ENCODE data around the gene LINC00305.

The LINC00305 gene

GRCh38 chr18:64100116-64100922, 48.6 kb downstream of the LINC00305 start:
- no peaks in the 10 kb centered on the region for H3K9me3 ChIP-seq (ENCODE audit: low read length)
- H3K36me3 ChIP-seq (ENCODE audit: insufficient read depth, low read length): no peaks in the 10 kb centered on the region
- H3K27me3 ChIP-seq (ENCODE audit: insufficient read depth, low read length): no peaks in the 10 kb centered on the region
- no peaks in the 10 kb centered on the region for H3K4me1 ChIP-seq (ENCODE audit: insufficient read depth, low read length)
- no peak overlapping the region for H3K4me3 ChIP-seq (ENCODE audit: low read length)
- H2AFZ ChIP-seq (ENCODE audit: low read depth, low read length): no peak overlapping the region

DNA sequence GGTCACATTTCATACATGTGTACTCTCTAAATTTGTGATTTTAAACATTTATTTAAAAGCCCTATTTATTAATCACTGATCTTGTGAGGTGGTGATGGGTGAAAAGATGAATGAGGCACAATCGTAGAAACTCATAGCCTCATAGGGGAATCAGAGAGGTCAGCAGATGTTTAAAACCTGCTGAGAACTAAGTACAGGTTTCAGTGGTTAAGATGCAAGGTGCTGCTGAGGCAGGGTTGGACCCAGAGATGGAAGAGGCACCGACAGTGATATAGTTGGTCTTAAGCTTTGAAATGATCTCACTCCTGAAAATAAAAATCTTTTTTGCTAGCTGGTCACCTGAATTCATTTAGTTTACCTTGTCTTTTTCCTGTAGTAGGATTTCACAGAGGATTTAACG, 49.6 kb downstream of the LINC00305 start:
- H3K9me3 ChIP-seq (ENCODE audit: low read length): no peaks in the 10 kb centered on the region
- no peak overlapping the region for H3K4me3 ChIP-seq (ENCODE audit: low read length)
- H3K36me3 ChIP-seq (ENCODE audit: insufficient read depth, low read length): no peaks in the 10 kb centered on the region
- no peaks in the 10 kb centered on the region for H3K27me3 ChIP-seq (ENCODE audit: insufficient read depth, low read length)
- no peak overlapping the region for H2AFZ ChIP-seq (ENCODE audit: low read depth, low read length)
- no peaks in the 10 kb centered on the region for H3K4me1 ChIP-seq (ENCODE audit: insufficient read depth, low read length)

DNA sequence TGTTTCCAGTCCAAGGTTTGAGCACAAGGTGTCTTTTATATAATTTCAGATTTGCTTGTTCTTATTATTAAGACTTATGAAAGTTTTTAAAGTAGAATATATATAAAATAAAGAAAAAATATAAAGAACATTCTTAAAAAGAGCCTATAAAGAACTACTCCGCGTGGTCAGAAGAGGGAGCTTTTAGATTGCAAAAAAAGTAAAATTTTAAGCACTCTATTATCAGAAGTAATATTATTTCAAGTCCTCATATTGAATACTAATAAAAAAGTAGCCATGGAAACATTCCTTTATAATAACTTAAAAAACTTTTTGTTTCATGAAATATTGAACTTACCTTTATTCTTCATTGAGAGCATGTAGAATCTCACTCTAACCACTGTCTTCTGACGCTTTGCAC, 51.4 kb downstream of the LINC00305 start:
- H3K4me3 ChIP-seq (ENCODE audit: low read length): no peak overlapping the region
- no peaks in the 10 kb centered on the region for H3K27me3 ChIP-seq (ENCODE audit: insufficient read depth, low read length)
- H3K9me3 ChIP-seq (ENCODE audit: low read length): no peaks in the 10 kb centered on the region
- H3K4me1 ChIP-seq (ENCODE audit: insufficient read depth, low read length): no peaks in the 10 kb centered on the region
- no peaks in the 10 kb centered on the region for H3K36me3 ChIP-seq (ENCODE audit: insufficient read depth, low read length)
- H2AFZ ChIP-seq (ENCODE audit: low read depth, low read length): no peak overlapping the region

- Histone ChIP-seq H3K4me3 (ENCODE audit: low read length) (no peak overlapping the region), H3K4me1 (ENCODE audit: insufficient read depth, low read length) (no peaks in the 10 kb centered on the region), H3K9me3 (ENCODE audit: low read length) (no peaks in the 10 kb centered on the region), H3K36me3 (ENCODE audit: insufficient read depth, low read length) (no peaks in the 10 kb centered on the region), H2AFZ (ENCODE audit: low read depth, low read length) (no peak overlapping the region), H3K27me3 (ENCODE audit: insufficient read depth, low read length) (no peaks in the 10 kb centered on the region)
Measured at GRCh38 chr18:64095056-64095455, 53.8 kb downstream of the LINC00305 start.

DNA sequence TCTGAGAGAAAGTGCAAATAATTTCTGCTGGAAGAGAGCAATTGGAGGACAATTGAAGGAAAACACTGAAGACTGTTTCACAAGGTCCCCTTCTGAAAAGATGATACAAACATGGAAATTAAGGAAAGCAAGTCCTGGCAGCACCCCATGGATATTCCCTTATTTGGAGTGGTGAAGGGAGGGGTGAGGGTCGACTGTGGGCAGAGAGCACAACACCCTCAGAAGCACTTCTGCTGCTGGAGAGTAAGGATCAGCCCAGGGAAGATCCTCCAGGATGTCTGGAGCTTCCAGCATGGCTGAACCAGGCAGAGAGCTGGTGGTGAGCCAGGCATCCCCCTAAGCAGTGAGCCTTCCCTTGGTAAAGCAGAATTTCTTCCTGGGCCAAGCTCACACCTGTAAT, 54.7 kb downstream of the LINC00305 start:
- no peak overlapping the region for H3K4me3 ChIP-seq (ENCODE audit: low read length)
- H2AFZ ChIP-seq (ENCODE audit: low read depth, low read length): no peak overlapping the region
- H3K27me3 ChIP-seq (ENCODE audit: insufficient read depth, low read length): no peaks in the 10 kb centered on the region
- H3K36me3 ChIP-seq (ENCODE audit: insufficient read depth, low read length): no peaks in the 10 kb centered on the region
- no peaks in the 10 kb centered on the region for H3K4me1 ChIP-seq (ENCODE audit: insufficient read depth, low read length)
- H3K9me3 ChIP-seq (ENCODE audit: low read length): no peaks in the 10 kb centered on the region

GRCh38 chr18:64091526-64091925, 57.4 kb downstream of the LINC00305 start:
- H2AFZ ChIP-seq (ENCODE audit: low read depth, low read length): no peak overlapping the region
- no peaks in the 10 kb centered on the region for H3K4me1 ChIP-seq (ENCODE audit: insufficient read depth, low read length)
- no peak overlapping the region for H3K4me3 ChIP-seq (ENCODE audit: low read length)
- no peaks in the 10 kb centered on the region for H3K36me3 ChIP-seq (ENCODE audit: insufficient read depth, low read length)
- H3K9me3 ChIP-seq (ENCODE audit: low read length): no peaks in the 10 kb centered on the region
- H3K27me3 ChIP-seq (ENCODE audit: insufficient read depth, low read length): no peaks in the 10 kb centered on the region

DNA sequence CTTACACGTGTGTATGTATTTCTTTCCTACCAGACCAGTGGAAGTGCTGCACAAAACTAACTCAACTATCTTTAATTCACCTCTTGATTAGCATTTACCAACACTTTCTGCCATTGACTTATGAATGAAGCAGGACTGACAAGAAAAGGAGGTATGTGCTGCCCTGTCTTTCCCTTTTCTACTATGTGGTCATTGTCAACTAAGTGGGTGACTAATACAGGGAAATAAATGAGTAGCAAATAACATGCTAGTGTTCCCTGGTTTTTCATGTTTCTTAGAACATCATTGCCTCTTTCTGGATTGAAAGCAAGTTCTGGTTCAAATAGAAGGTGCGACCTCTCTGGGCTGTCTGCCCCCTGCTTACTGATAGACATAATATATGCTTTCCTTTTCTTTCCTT, 58.0 kb downstream of the LINC00305 start:
- Histone ChIP-seq H3K4me1 (ENCODE audit: insufficient read depth, low read length) (no peaks in the 10 kb centered on the region), H3K36me3 (ENCODE audit: insufficient read depth, low read length) (no peaks in the 10 kb centered on the region), H2AFZ (ENCODE audit: low read depth, low read length) (no peak overlapping the region), H3K9me3 (ENCODE audit: low read length) (no peaks in the 10 kb centered on the region), H3K27me3 (ENCODE audit: insufficient read depth, low read length) (no peaks in the 10 kb centered on the region), H3K4me3 (ENCODE audit: low read length) (no peak overlapping the region)

DNA sequence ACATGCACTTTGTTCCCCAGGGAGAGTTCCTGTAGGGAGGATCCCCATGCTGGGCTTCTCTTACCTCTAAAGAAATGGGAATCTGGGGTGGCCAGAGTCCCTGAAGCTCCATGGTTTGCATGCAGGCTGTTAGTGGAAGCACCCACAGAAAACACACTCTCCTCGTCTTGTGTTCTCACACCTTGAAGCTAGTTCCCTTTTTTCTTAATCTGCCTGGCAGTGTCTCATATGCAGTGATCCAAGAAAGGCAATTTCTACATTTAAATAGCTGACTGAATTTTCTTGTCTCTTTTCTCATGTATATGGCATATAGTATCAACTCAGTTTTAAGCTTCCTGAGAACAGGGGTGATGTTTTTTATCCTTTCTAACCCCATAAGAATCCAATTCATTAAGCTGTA, 65.0 kb downstream of the LINC00305 start:
- no peaks in the 10 kb centered on the region for H3K36me3 ChIP-seq (ENCODE audit: insufficient read depth, low read length)
- no peak overlapping the region for H2AFZ ChIP-seq (ENCODE audit: low read depth, low read length)
- no peaks in the 10 kb centered on the region for H3K9me3 ChIP-seq (ENCODE audit: low read length)
- no peaks in the 10 kb centered on the region for H3K27me3 ChIP-seq (ENCODE audit: insufficient read depth, low read length)
- no peaks in the 10 kb centered on the region for H3K4me1 ChIP-seq (ENCODE audit: insufficient read depth, low read length)
- no peak overlapping the region for H3K4me3 ChIP-seq (ENCODE audit: low read length)

DNA sequence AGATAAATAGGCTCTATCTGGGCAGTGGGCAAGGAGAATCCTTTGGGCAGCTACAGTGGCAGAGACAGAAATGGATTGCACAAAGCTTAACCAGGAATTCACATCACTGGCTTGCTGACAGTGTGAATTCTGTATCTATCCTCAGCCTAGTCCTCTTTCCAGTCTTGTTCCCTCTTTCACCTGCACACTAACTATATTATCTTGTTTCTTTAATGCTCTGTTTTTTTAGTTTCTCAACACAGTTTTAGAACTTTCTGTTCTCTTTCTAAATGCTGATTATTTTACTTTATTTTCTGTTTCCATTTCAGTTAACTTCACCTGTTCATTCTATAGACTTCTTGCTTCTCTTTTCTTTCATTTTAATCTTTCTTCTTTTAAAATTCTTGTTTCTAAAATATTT, 66.4 kb downstream of the LINC00305 start:
- Histone ChIP-seq H2AFZ (ENCODE audit: low read depth, low read length) (no peak overlapping the region), H3K4me3 (ENCODE audit: low read length) (no peak overlapping the region), H3K9me3 (ENCODE audit: low read length) (no peaks in the 10 kb centered on the region), H3K36me3 (ENCODE audit: insufficient read depth, low read length) (no peaks in the 10 kb centered on the region), H3K4me1 (ENCODE audit: insufficient read depth, low read length) (no peaks in the 10 kb centered on the region), H3K27me3 (ENCODE audit: insufficient read depth, low read length) (no peaks in the 10 kb centered on the region)

DNA sequence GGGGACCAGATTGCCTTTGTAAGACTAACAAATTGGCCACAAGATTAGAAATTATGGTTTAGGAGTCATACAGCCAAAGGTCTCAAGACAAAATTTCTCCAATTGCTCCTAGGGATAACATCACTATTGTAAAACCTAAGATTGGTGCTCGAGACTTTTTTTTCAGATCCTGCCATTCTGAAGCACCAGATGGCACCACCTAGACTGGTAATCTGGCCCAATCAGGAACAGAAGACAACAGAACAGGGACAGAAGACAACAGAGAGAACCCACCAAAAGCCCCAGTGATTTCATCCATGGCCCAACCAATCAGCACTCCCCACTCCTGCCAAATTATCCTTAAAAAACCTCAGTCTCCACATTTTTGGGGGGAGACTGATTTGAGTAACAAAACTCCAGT, 66.8 kb downstream of the LINC00305 start:
- Histone ChIP-seq H3K36me3 (ENCODE audit: insufficient read depth, low read length) (no peaks in the 10 kb centered on the region), H2AFZ (ENCODE audit: low read depth, low read length) (no peak overlapping the region), H3K4me3 (ENCODE audit: low read length) (no peak overlapping the region)

DNA sequence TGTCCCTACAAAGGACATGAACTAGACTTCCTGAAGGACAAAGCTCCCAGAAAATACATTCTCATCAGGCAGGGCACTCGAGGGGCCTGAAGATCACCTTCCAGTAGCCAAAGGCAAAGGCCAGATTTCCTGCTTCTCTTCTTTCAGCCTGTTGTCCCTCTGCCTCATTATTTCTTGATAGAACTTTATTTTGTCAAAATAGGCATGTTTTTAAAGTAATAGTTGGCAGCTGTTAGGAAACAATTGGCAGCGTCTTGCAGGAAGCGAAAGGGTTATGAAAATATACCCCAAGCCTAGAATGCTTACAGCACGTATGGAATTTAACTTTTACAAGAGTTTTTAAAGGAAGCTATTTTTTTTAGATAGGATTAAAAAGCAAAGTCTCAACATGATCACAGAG, 74.9 kb downstream of the LINC00305 start:
- Histone ChIP-seq H3K4me1 (ENCODE audit: insufficient read depth, low read length) (no peaks in the 10 kb centered on the region), H3K9me3 (ENCODE audit: low read length) (no peaks in the 10 kb centered on the region), H3K36me3 (ENCODE audit: insufficient read depth, low read length) (no peaks in the 10 kb centered on the region), H3K4me3 (ENCODE audit: low read length) (no peak overlapping the region), H3K27me3 (ENCODE audit: insufficient read depth, low read length) (no peaks in the 10 kb centered on the region), H2AFZ (ENCODE audit: low read depth, low read length) (no peak overlapping the region)

More for the DNA sequence above, 66.8 kb downstream of the LINC00305 start:
- no peaks in the 10 kb centered on the region for H3K4me1 ChIP-seq (ENCODE audit: insufficient read depth, low read length)
- no peaks in the 10 kb centered on the region for H3K9me3 ChIP-seq (ENCODE audit: low read length)
- H3K27me3 ChIP-seq (ENCODE audit: insufficient read depth, low read length): no peaks in the 10 kb centered on the region

DNA sequence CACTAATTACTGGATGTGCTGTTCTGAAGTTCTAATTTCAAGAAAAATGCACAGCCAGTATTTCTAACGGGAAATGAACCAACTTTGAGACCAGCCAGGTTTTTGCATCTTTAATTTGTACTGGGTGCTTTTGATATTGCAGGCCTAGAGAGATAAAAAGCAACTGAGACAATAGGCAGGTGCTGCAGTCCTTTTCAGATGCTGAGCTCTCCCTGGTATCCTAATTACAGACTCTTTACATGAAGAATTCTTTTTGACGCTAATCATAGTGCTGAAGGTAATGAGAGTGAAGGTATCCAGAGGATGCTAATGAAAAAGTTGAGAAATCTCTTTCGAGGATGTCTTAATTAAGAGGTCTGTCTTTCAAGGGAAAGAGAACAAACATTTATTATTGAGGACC, 93.9 kb downstream of the LINC00305 start:
- no peak overlapping the region for H3K4me3 ChIP-seq (ENCODE audit: low read length)
- H3K27me3 ChIP-seq (ENCODE audit: insufficient read depth, low read length): no peaks in the 10 kb centered on the region
- H3K36me3 ChIP-seq (ENCODE audit: insufficient read depth, low read length): no peaks in the 10 kb centered on the region
- no peaks in the 10 kb centered on the region for H3K4me1 ChIP-seq (ENCODE audit: insufficient read depth, low read length)
- no peak overlapping the region for H2AFZ ChIP-seq (ENCODE audit: low read depth, low read length)
- H3K9me3 ChIP-seq (ENCODE audit: low read length): no peaks in the 10 kb centered on the region

- no peaks in the 10 kb centered on the region for H3K27me3 ChIP-seq (ENCODE audit: insufficient read depth, low read length)
- no peak overlapping the region for H2AFZ ChIP-seq (ENCODE audit: low read depth, low read length)
- H3K4me3 ChIP-seq (ENCODE audit: low read length): no peak overlapping the region
- no peaks in the 10 kb centered on the region for H3K36me3 ChIP-seq (ENCODE audit: insufficient read depth, low read length)
- H3K4me1 ChIP-seq (ENCODE audit: insufficient read depth, low read length): no peaks in the 10 kb centered on the region
- H3K9me3 ChIP-seq (ENCODE audit: low read length): no peaks in the 10 kb centered on the region
Measured at GRCh38 chr18:64053246-64053645, 95.6 kb downstream of the LINC00305 start.

DNA sequence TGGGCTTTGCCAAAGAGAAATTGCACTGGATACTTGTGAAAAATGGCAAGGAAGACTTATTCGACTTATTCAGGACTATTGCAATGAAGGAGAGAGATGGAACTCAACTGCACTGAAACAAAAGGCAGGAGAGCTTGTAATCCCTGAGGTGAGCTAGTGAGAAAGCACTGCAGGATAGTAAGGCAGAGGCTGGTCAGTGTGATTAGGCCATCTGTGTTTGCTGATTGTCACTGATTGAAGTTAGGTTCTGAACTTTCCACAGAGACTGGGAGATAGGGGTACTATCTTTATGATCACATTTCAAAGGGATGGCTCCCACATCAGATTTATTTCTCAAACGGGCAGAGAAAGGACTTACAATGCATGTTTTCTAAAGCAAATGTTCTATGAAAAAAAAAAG, 96.1 kb downstream of the LINC00305 start:
- H3K9me3 ChIP-seq (ENCODE audit: low read length): no peaks in the 10 kb centered on the region
- H3K27me3 ChIP-seq (ENCODE audit: insufficient read depth, low read length): no peaks in the 10 kb centered on the region
- H3K4me3 ChIP-seq (ENCODE audit: low read length): no peak overlapping the region
- no peaks in the 10 kb centered on the region for H3K36me3 ChIP-seq (ENCODE audit: insufficient read depth, low read length)
- H3K4me1 ChIP-seq (ENCODE audit: insufficient read depth, low read length): no peaks in the 10 kb centered on the region
- H2AFZ ChIP-seq (ENCODE audit: low read depth, low read length): no peak overlapping the region
